ENCODE results near the gene SLC7A1. TPM values are rescaled to one million over a fixed set of nuclear protein-coding genes. Genes with fewer than 3 reads are reported as not detected.

SLC7A1 gene
- total RNA-seq, 1 donor from 2014 or later = 115 TPM

GRCh38 chr13:29487466-29488454 lies 107.7 kb downstream of the SLC7A1 start:
- Mint-ChIP-seq H3K36me3 (ENCODE audit: low read depth, unreplicated experiment) (no peaks in the 10 kb centered on the region), H3K4me3 (ENCODE audit: unreplicated experiment) (no peak overlapping the region), H3K27ac (ENCODE audit: unreplicated experiment) (peak overlapping the region; percentile 48), H3K9me3 (ENCODE audit: unreplicated experiment) (no peaks in the 10 kb centered on the region), H3K27me3 (ENCODE audit: low read depth, unreplicated experiment) (peaks cover 16% of the 10 kb centered on the region), H3K4me1 (ENCODE audit: low read depth, unreplicated experiment) (no peaks in the 10 kb centered on the region)
- Histone ChIP-seq H3K27me3 (ENCODE audit: insufficient read depth, low read length) (peaks cover 30% of the 10 kb centered on the region), H3K79me2 (ENCODE audit: insufficient read depth, low read length) (no peaks in the 10 kb centered on the region), H3K9ac (ENCODE audit: low read length) (no peak overlapping the region), H3K4me1 (ENCODE audit: insufficient read depth, low read length) (no peaks in the 10 kb centered on the region), H3K36me3 (ENCODE audit: insufficient read depth, low read length) (no peaks in the 10 kb centered on the region), H3K27ac (ENCODE audit: low read depth, low read length) (no peak overlapping the region), H3K9me3 (ENCODE audit: insufficient read depth, low read depth, low read length) (no peaks in the 10 kb centered on the region), H3K4me2 (ENCODE audit: low read length) (no peak overlapping the region), H2AFZ (ENCODE audit: low read depth, low read length) (no peak overlapping the region), H3K4me3 (ENCODE audit: insufficient read depth, low read depth, low read length) (no peak overlapping the region), H4K20me1 (ENCODE audit: insufficient read depth, low read length) (no peaks in the 10 kb centered on the region)
- no peak for TF ChIP-seq EZH2 (IDR thresholded peaks at IDR 0.05; ENCODE audit: insufficient read depth, low read length)
- TF ChIP-seq, protein P1, sequence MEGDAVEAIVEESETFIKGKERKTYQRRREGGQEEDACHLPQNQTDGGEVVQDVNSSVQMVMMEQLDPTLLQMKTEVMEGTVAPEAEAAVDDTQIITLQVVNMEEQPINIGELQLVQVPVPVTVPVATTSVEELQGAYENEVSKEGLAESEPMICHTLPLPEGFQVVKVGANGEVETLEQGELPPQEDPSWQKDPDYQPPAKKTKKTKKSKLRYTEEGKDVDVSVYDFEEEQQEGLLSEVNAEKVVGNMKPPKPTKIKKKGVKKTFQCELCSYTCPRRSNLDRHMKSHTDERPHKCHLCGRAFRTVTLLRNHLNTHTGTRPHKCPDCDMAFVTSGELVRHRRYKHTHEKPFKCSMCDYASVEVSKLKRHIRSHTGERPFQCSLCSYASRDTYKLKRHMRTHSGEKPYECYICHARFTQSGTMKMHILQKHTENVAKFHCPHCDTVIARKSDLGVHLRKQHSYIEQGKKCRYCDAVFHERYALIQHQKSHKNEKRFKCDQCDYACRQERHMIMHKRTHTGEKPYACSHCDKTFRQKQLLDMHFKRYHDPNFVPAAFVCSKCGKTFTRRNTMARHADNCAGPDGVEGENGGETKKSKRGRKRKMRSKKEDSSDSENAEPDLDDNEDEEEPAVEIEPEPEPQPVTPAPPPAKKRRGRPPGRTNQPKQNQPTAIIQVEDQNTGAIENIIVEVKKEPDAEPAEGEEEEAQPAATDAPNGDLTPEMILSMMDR (IDR thresholded peaks at IDR 0.05; ENCODE audit: insufficient read depth, low read depth, low read length) = no peak
- DNase-seq (ENCODE audit: low read depth) (no peak), FAIRE-seq (no peak)

DNA sequence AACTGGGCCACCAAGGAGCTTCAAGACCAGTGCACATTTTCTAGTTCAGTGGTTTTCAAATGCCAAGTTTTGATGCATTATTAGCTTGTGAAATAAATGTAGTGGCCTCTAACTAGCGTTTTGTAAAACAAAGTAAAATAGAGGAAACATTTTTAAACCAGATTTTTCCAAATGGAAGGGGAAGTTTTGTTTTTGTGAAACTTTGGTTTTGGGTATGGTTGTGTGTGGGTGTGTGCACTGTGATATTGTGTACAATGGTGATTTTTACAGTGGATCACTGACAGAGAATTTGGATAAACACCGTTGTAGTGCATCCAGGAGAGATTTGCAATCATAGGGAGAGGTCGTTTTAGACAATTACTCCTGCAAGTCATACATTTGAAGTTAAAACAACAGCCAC lies 108.9 kb downstream of the SLC7A1 start:
- DNase-seq (ENCODE audit: low read depth) (no peak), FAIRE-seq (no peak)
- TF ChIP-seq, protein P1 (IDR thresholded peaks at IDR 0.05; ENCODE audit: insufficient read depth, low read depth, low read length) = no peak
- no peak for TF ChIP-seq EZH2 (IDR thresholded peaks at IDR 0.05; ENCODE audit: insufficient read depth, low read length)
- Mint-ChIP-seq H3K36me3 (ENCODE audit: low read depth, unreplicated experiment) (no peaks in the 10 kb centered on the region), H3K27me3 (ENCODE audit: low read depth, unreplicated experiment) (peaks cover 22% of the 10 kb centered on the region), H3K4me3 (ENCODE audit: unreplicated experiment) (no peak overlapping the region), H3K4me1 (ENCODE audit: low read depth, unreplicated experiment) (no peaks in the 10 kb centered on the region), H3K9me3 (ENCODE audit: unreplicated experiment) (no peaks in the 10 kb centered on the region), H3K27ac (ENCODE audit: unreplicated experiment) (no peak overlapping the region)
- H3K4me2 ChIP-seq (ENCODE audit: low read length) = no peak overlapping the region
- H3K36me3 ChIP-seq (ENCODE audit: insufficient read depth, low read length) = no peaks in the 10 kb centered on the region
- no peak overlapping the region for H3K4me3 ChIP-seq (ENCODE audit: insufficient read depth, low read depth, low read length)
- no peaks in the 10 kb centered on the region for H3K9me3 ChIP-seq (ENCODE audit: insufficient read depth, low read depth, low read length)
- H2AFZ ChIP-seq (ENCODE audit: low read depth, low read length) = no peak overlapping the region
- no peak overlapping the region for H3K27ac ChIP-seq (ENCODE audit: low read depth, low read length)
- H3K4me1 ChIP-seq (ENCODE audit: insufficient read depth, low read length) = no peaks in the 10 kb centered on the region
- no peak overlapping the region for H3K9ac ChIP-seq (ENCODE audit: low read length)
- no peaks in the 10 kb centered on the region for H3K79me2 ChIP-seq (ENCODE audit: insufficient read depth, low read length)
- no peaks in the 10 kb centered on the region for H4K20me1 ChIP-seq (ENCODE audit: insufficient read depth, low read length)
- peaks cover 32% of the 10 kb centered on the region for H3K27me3 ChIP-seq (ENCODE audit: insufficient read depth, low read length)

DNA sequence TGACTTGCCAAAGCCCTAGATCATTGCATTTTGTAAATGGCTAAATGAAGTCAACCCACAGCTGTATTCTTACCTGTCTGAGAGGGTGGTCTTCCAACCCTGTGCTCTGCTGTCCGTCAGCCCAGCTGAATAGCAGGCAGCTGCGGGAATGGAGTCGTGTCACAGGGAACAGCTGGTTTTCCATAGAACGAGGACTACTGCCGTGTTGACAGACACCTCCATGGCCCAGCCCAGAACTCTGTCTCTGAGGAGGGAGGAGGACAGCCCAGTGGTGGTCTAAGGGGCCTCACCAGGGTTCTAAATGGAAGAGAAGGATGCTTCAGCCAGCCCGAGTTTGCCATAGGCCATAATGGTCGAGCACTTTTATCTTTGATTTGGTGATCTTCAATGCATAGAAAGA lies 110.7 kb downstream of the SLC7A1 start:
- DNase-seq (ENCODE audit: low read depth) (no peak), FAIRE-seq (no peak)
- H2AFZ ChIP-seq (ENCODE audit: low read depth, low read length) = no peak overlapping the region
- no peaks in the 10 kb centered on the region for H3K9me3 Mint-ChIP-seq (ENCODE audit: unreplicated experiment)
- H3K36me3 ChIP-seq (ENCODE audit: insufficient read depth, low read length) = no peaks in the 10 kb centered on the region
- H3K36me3 Mint-ChIP-seq (ENCODE audit: low read depth, unreplicated experiment) = no peaks in the 10 kb centered on the region
- H3K9ac ChIP-seq (ENCODE audit: low read length) = no peak overlapping the region
- H3K4me2 ChIP-seq (ENCODE audit: low read length) = no peak overlapping the region
- peaks cover 43% of the 10 kb centered on the region for H3K27me3 ChIP-seq (ENCODE audit: insufficient read depth, low read length)
- TF ChIP-seq, protein P1 (IDR thresholded peaks at IDR 0.05; ENCODE audit: insufficient read depth, low read depth, low read length) = no peak
- no peak for TF ChIP-seq EZH2 (IDR thresholded peaks at IDR 0.05; ENCODE audit: insufficient read depth, low read length)
- H3K9me3 ChIP-seq (ENCODE audit: insufficient read depth, low read depth, low read length) = no peaks in the 10 kb centered on the region
- no peak overlapping the region for H3K4me3 ChIP-seq (ENCODE audit: insufficient read depth, low read depth, low read length)
- no peaks in the 10 kb centered on the region for H3K4me1 ChIP-seq (ENCODE audit: insufficient read depth, low read length)
- H4K20me1 ChIP-seq (ENCODE audit: insufficient read depth, low read length) = no peaks in the 10 kb centered on the region
- H3K4me1 Mint-ChIP-seq (ENCODE audit: low read depth, unreplicated experiment) = no peaks in the 10 kb centered on the region
- no peak overlapping the region for H3K4me3 Mint-ChIP-seq (ENCODE audit: unreplicated experiment)
- no peaks in the 10 kb centered on the region for H3K79me2 ChIP-seq (ENCODE audit: insufficient read depth, low read length)
- H3K27ac Mint-ChIP-seq (ENCODE audit: unreplicated experiment) = no peak overlapping the region
- no peak overlapping the region for H3K27ac ChIP-seq (ENCODE audit: low read depth, low read length)
- H3K27me3 Mint-ChIP-seq (ENCODE audit: low read depth, unreplicated experiment) = peaks cover 30% of the 10 kb centered on the region
